ENCODE data around the gene ELOVL5. TPM values are rescaled to one million over a fixed set of nuclear protein-coding genes. Genes with fewer than 3 reads are reported as not detected.

ELOVL5 gene
- total and polyA plus RNA-seq, 2 donors from 2014 or later: 20.5 to 42.0 TPM

DNA sequence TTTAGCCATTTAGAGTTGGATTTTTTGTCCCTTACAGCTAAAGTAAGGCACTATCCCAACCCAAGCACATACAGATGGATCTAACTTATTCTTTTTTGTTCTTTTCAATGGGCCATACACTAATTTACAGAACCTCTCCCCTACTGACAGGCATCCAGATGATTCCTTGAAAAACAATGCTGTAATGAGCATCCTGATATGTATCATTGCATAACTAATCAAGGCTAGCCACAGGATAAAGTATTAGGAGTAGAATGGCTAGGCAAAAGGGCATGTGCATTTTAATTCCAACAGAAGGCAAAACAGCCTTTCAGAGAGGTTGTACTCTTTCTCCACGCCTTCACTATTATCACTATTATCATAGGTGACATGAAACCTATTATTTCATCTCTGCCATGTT is 54.1 kb downstream of the ELOVL5 start:
- Histone ChIP-seq H3K27ac (ENCODE audit: low read depth in 2 of 2, low read length in 2 of 2) (no peak overlapping the region), H3K27me3 (ENCODE audit: control insufficient read depth, insufficient read depth, low read length) (no peaks in the 10 kb centered on the region), H3K4me3 (ENCODE audit: low read length in 3 of 3) (no peak overlapping the region), H3K36me3 (ENCODE audit: control insufficient read depth in 2 of 3, insufficient read depth in 3 of 3, low read length in 3 of 3) (peaks cover 0 to 6% (median 2%) of the 10 kb centered on the region in 3 donors), H3K4me1 (ENCODE audit: control insufficient read depth in 2 of 3, insufficient read depth in 2 of 3, low read depth in 1 of 3, low read length in 3 of 3) (peaks cover 0 to 7% (median 4%) of the 10 kb centered on the region in 3 donors), H3K9me3 (ENCODE audit: control insufficient read depth in 2 of 3, insufficient read depth in 1 of 3, low read length in 3 of 3) (no peaks in the 10 kb centered on the region), H3K9ac (ENCODE audit: low read length in 3 of 3) (no peak overlapping the region)
- DNase-seq (no peak), FAIRE-seq (no peak)
- intact Hi-C loops (cut with DNase I): no loop called here
- no peak for TF ChIP-seq CTCF (IDR thresholded peaks at IDR 0.05; ENCODE audit: borderline replicate concordance, extremely low read depth, insufficient read depth)

DNA sequence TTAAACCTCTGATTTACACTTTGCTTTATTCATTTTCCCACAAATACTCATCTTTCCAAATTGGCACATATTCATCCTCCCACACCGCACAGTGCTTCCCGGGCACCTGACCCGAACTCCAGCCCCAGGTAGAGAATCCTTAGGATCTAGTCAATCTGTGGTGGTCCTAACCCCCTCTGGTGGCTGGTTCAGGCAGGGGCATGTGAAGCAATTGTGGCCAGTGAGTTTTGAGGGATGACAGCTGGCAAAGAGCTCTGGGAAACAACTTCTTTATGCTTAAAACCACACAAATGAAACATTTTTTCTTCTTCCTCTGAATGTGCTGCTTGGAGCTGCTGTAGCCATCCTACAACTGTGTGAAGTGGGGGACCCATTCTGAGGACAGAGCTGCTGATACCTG is 54.7 kb downstream of the ELOVL5 start:
- no peak for FAIRE-seq
- H3K9me3 ChIP-seq (ENCODE audit: control insufficient read depth in 2 of 3, insufficient read depth in 1 of 3, low read length in 3 of 3): no peaks in the 10 kb centered on the region
- H3K9ac ChIP-seq (ENCODE audit: low read length in 3 of 3): no peak overlapping the region
- H3K4me1 ChIP-seq (ENCODE audit: control insufficient read depth in 2 of 3, insufficient read depth in 2 of 3, low read depth in 1 of 3, low read length in 3 of 3): peaks cover 0 to 7% (median 4%) of the 10 kb centered on the region in 3 donors
- DNase-seq: peak in 4 of 5 donors; percentile 46 to 70 (median 48)
- no peaks in the 10 kb centered on the region for H3K27me3 ChIP-seq (ENCODE audit: control insufficient read depth, insufficient read depth, low read length)
- no peak overlapping the region for H3K27ac ChIP-seq (ENCODE audit: low read depth in 2 of 2, low read length in 2 of 2)
- H3K36me3 ChIP-seq (ENCODE audit: control insufficient read depth in 2 of 3, insufficient read depth in 3 of 3, low read length in 3 of 3): peaks cover 0 to 6% (median 2%) of the 10 kb centered on the region in 3 donors
- no peak overlapping the region for H3K4me3 ChIP-seq (ENCODE audit: low read length in 3 of 3)
- intact Hi-C loops (cut with DNase I): no loop called here
- TF ChIP-seq CTCF (IDR thresholded peaks at IDR 0.05; ENCODE audit: borderline replicate concordance, extremely low read depth, insufficient read depth): peak; percentile 34

DNA sequence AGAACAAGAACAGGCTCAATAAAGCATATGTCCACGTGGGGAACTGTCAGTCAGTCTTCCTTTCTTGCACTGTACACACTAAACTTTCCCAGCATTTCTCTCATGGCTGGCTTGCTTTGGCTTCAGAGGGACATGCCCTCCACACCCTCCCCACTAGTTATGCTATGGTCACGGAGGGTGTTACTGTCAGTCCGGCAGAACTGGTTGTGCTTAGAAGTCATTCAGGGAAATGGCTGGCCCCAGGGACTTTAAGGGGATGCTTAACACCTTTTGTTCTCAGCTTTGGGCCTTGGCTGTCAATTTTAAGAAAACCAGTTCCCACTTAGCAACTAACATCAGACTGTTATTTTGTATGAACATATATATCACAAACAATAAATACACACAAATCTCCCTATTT is 55.1 kb downstream of the ELOVL5 start:
- FAIRE-seq (no peak), DNase-seq (no peak)
- Histone ChIP-seq H3K27ac (ENCODE audit: low read depth in 2 of 2, low read length in 2 of 2) (no peak overlapping the region), H3K4me1 (ENCODE audit: control insufficient read depth in 2 of 3, insufficient read depth in 2 of 3, low read depth in 1 of 3, low read length in 3 of 3) (peaks cover 0 to 7% (median 4%) of the 10 kb centered on the region in 3 donors), H3K9me3 (ENCODE audit: control insufficient read depth in 2 of 3, insufficient read depth in 1 of 3, low read length in 3 of 3) (no peaks in the 10 kb centered on the region), H3K27me3 (ENCODE audit: control insufficient read depth, insufficient read depth, low read length) (no peaks in the 10 kb centered on the region), H3K4me3 (ENCODE audit: low read length in 3 of 3) (no peak overlapping the region), H3K36me3 (ENCODE audit: control insufficient read depth in 2 of 3, insufficient read depth in 3 of 3, low read length in 3 of 3) (peaks cover 0 to 6% (median 2%) of the 10 kb centered on the region in 3 donors), H3K9ac (ENCODE audit: low read length in 3 of 3) (no peak overlapping the region)
- intact Hi-C loops (cut with DNase I): no loop called here
- TF ChIP-seq CTCF (IDR thresholded peaks at IDR 0.05; ENCODE audit: borderline replicate concordance, extremely low read depth, insufficient read depth): no peak
